HepG2 (cell line): ENCODE data around the gene QRFP. TPM values are rescaled to one million over a fixed set of nuclear protein-coding genes. Genes with fewer than 3 reads are reported as not detected.

Experiments
- BATF2 ChIP-seq: sonication (generic); formaldehyde crosslinking; IDR thresholded peaks from 2 replicates; pipeline ENCODE4 v1.8.0; 2022; ENCODE audit warnings: mild to moderate bottlenecking, missing genetic modification reagents, moderate library complexity
- CBFB ChIP-seq: sonication (generic); formaldehyde crosslinking; IDR thresholded peaks from 2 replicates; pipeline ENCODE4 v1.4.0; 2020; ENCODE audit warnings: missing genetic modification reagents
- CEBPZ ChIP-seq: IDR thresholded peaks from 2 replicates; pipeline ENCODE4 v1.6.1; 2012; ENCODE audit warnings: low read length, improper control_type of control experiment
- CREB1 ChIP-seq, 2 experiments: fragments of 450-650 bp in 1 of 2; IDR thresholded peaks; 2 replicates each; pipeline ENCODE4 v1.6.1; 2016 to 2017; ENCODE audit warnings: control low read depth in 1 of 2, mild to moderate bottlenecking in 1 of 2, missing compliant biosample characterization in 1 of 2, missing genetic modification characterization in 1 of 2
- ELF3 ChIP-seq: IDR thresholded peaks from 2 replicates; pipeline ENCODE4 v1.6.1; 2016; ENCODE audit warnings: missing genetic modification reagents, missing compliant biosample characterization
- HNF1B ChIP-seq: sonication (generic); formaldehyde crosslinking; IDR thresholded peaks from 2 replicates; pipeline ENCODE4 v1.5.1; 2020; ENCODE audit warnings: mild to moderate bottlenecking, moderate library complexity, missing genetic modification reagents
- MIER2 ChIP-seq: IDR thresholded peaks from 2 replicates; pipeline ENCODE4 v1.6.1; 2016; ENCODE audit warnings: missing biosample characterization, missing genetic modification reagents
- MIXL1 ChIP-seq: IDR thresholded peaks from 2 replicates; pipeline ENCODE4 v1.6.1; 2016
- ZBTB43 ChIP-seq: sonication (generic); formaldehyde crosslinking; conservative IDR thresholded peaks from 2 replicates; pipeline ENCODE4 v1.4.0; 2020; ENCODE audit warnings: missing genetic modification reagents
- ZGPAT ChIP-seq: IDR thresholded peaks from 2 replicates; pipeline ENCODE4 v1.6.1; 2016; ENCODE audit warnings: mild to moderate bottlenecking
- ZMYM2 ChIP-seq: sonication (generic); formaldehyde crosslinking; IDR thresholded peaks from 2 replicates; pipeline ENCODE4 v1.8.0; 2022; ENCODE audit warnings: mild to moderate bottlenecking, missing genetic modification reagents
- ZNF501 ChIP-seq: sonication (generic); formaldehyde crosslinking; IDR thresholded peaks from 2 replicates; pipeline ENCODE4 v1.5.1; 2020; ENCODE audit warnings: mild to moderate bottlenecking, moderate library complexity, missing genetic modification reagents
- ZNF672 ChIP-seq: sonication (generic); formaldehyde crosslinking; IDR thresholded peaks from 2 replicates; pipeline ENCODE4 v1.8.1; 2022; ENCODE audit warnings: missing genetic modification reagents
- polyA plus RNA-seq, 8 experiments: library from polyadenylated mRNA; depleted of rRNA in 3 of 8; stranded (reverse) in 7 of 8; unstranded in 1 of 8; fragments of >200 nt; fragmentation: Illumina TruSeq in 4 of 8; extraction: Trizol in 4 of 8; gene quantifications; 2 replicates each; pipeline versions ENCODE4 v1.2.1 to v1.2.3, GENCODE V29; 2011 to 2016; ENCODE audit warnings: low read depth in 4 of 8, missing spikeins in 1 of 8, mixed read lengths in 1 of 8; ENCODE audit not compliant: insufficient read depth in 1 of 8
- total RNA-seq, 5 experiments: library from RNA; depleted of rRNA; stranded (reverse); fragments of >200 nt; fragmentation: Illumina TruSeq; extraction: Trizol; gene quantifications; 2 replicates each; pipeline ENCODE4 v1.2.3, GENCODE V29; 2016; ENCODE audit warnings: low read depth in 1 of 5
- TF ChIP-seq, protein P1 (sequence below): sonication (generic); formaldehyde crosslinking; IDR thresholded peaks from 2 replicates; pipeline ENCODE4 v1.5.0; 2020; ENCODE audit warnings: missing genetic modification reagents, mild to moderate bottlenecking, borderline replicate concordance
- TF ChIP-seq, protein P2 (sequence below): sonication (generic); formaldehyde crosslinking; IDR thresholded peaks from 2 replicates; pipeline ENCODE4 v1.5.1; 2020; ENCODE audit warnings: missing genetic modification reagents, mild to moderate bottlenecking, borderline replicate concordance

The QRFP gene
- total and polyA plus RNA-seq, 2 of the 13 experiments (the other 11 are each of a cell fraction or from before 2014, with no cell fraction given), result not detected

DNA sequence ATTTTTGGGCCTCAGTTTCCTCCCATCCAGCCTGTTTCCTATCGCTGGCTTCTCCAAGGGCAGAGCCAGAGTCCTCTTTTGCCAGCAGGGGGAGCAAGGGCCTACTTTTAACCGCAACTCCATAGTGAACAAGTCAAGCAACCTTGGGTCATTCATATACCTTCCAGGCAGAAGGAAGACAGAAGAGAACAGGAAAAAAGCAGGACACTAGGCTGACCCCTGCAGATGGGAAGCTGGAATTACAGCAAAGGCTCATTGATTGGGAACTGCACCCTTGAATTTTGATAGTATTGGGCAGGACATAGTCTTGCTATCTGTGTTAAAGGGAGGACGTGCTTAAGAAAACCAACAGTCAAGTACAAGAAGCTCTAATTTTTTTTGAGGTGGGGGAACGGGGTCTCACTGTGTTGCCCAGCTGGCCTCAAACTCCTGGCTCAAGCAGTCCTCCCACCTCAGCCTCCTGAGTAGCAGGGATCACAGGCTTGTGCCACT is 30.1 kb downstream of the QRFP start (continued):
- TF ChIP-seq CREB1 (IDR thresholded peaks at IDR 0.05) (no peak), CREB1 (CRISPR knock-in tag; IDR thresholded peaks at IDR 0.05) (0 out of 2 replicates have a peak, but pooled peaks have one; percentile 17), CEBPZ (no peak), HNF1B (CRISPR knock-in tag) (peak; percentile 29; the same call in 1 of the 2 replicates), ZNF672 (CRISPR knock-in tag) (no peak), BATF2 (no peak), MIXL1 (CRISPR knock-in tag) (0 out of 2 replicates have a peak, but pooled peaks have one; percentile 13), ZMYM2 (CRISPR knock-in tag) (no peak), ZBTB43 (no peak), CBFB (peak; percentile 84), ZNF501 (CRISPR knock-in tag) (0 out of 2 replicates have a peak, but pooled peaks have one; percentile 38), ZGPAT (peak; percentile 41; the same call in 1 of the 2 replicates), ELF3 (peak; percentile 37; the same call in 1 of the 2 replicates), MIER2 (CRISPR knock-in tag) (no peak)
- TF ChIP-seq, protein P1, sequence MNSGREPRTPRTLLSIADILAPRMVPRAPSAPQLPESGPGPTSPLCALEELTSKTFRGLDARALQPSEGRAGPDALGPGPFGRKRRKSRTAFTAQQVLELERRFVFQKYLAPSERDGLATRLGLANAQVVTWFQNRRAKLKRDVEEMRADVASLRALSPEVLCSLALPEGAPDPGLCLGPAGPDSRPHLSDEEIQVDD (CRISPR knock-in tag), result no peak
- TF ChIP-seq, protein P2, sequence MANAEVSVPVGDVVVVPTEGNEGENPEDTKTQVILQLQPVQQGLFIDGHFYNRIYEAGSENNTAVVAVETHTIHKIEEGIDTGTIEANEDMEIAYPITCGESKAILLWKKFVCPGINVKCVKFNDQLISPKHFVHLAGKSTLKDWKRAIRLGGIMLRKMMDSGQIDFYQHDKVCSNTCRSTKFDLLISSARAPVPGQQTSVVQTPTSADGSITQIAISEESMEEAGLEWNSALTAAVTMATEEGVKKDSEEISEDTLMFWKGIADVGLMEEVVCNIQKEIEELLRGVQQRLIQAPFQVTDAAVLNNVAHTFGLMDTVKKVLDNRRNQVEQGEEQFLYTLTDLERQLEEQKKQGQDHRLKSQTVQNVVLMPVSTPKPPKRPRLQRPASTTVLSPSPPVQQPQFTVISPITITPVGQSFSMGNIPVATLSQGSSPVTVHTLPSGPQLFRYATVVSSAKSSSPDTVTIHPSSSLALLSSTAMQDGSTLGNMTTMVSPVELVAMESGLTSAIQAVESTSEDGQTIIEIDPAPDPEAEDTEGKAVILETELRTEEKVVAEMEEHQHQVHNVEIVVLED, result 0 out of 2 replicates have a peak, but pooled peaks have one; percentile 25
